H1 (cell line): ENCODE measurements around the gene TFDP1. TPM values are rescaled to one million over a fixed set of nuclear protein-coding genes. Genes with fewer than 3 reads are reported as not detected.

Experiments used
- CHD2 ChIP-seq: IDR thresholded peaks from 2 replicates; pipeline ENCODE4 v1.6.1; 2012; ENCODE audit warnings: low read length, improper control_type of control experiment
- GABPA ChIP-seq: IDR thresholded peaks from 2 replicates; pipeline ENCODE4 v1.6.1; 2011; ENCODE audit warnings: mild to moderate bottlenecking, low read length, moderate library complexity, borderline replicate concordance; ENCODE audit not compliant: insufficient read depth
- JUND ChIP-seq: IDR thresholded peaks from 2 replicates; pipeline ENCODE4 v1.6.1; 2011; ENCODE audit warnings: mild to moderate bottlenecking, improper control_type of control experiment, low read length
- RXRA ChIP-seq: IDR thresholded peaks from 2 replicates; pipeline ENCODE4 v1.6.1; 2011; ENCODE audit warnings: low read depth, mild to moderate bottlenecking, low read length, moderate library complexity; ENCODE audit not compliant: insufficient read depth
- SP2 ChIP-seq: IDR thresholded peaks from 2 replicates; pipeline ENCODE4 v1.6.1; 2012; ENCODE audit warnings: mild to moderate bottlenecking, low read length, inconsistent platforms
- TAF7 ChIP-seq: optimal IDR thresholded peaks from 2 replicates; pipeline ENCODE3; 2011; ENCODE audit warnings: low read depth, mild to moderate bottlenecking, inconsistent platforms, low read length, moderate library complexity, borderline replicate concordance
- polyA plus RNA-seq, 7 experiments: library from polyadenylated mRNA; depleted of rRNA in 3 of 7; stranded (reverse) in 5 of 7; unstranded in 2 of 7; fragments of >200 nt in 5 of 7; fragments of 200-250 nt in 2 of 7; gene quantifications; 1 replicate in 5 of 7; 2 replicates in 1 of 7; 4 replicates in 1 of 7; pipeline versions ENCODE4 v1.2.1 to v1.2.3, GENCODE V29; 2011 to 2013; ENCODE audit warnings: missing spikeins in 2 of 7, mixed read lengths in 2 of 7
- total RNA-seq: library from RNA; stranded (reverse); fragmentation: NEBNext Ultra II Directional; extraction: Animal tissue kit (Norgen Biotek cat#: 25700); gene quantifications from 2 replicates; pipeline ENCODE4 v1.2.1, GENCODE V29; 2021

The TFDP1 gene
- total and polyA plus RNA-seq, 2 of the 8 experiments (the other 6 are each of a cell fraction or from before 2014, with no cell fraction given), result 43.6 to 81.9 TPM

DNA sequence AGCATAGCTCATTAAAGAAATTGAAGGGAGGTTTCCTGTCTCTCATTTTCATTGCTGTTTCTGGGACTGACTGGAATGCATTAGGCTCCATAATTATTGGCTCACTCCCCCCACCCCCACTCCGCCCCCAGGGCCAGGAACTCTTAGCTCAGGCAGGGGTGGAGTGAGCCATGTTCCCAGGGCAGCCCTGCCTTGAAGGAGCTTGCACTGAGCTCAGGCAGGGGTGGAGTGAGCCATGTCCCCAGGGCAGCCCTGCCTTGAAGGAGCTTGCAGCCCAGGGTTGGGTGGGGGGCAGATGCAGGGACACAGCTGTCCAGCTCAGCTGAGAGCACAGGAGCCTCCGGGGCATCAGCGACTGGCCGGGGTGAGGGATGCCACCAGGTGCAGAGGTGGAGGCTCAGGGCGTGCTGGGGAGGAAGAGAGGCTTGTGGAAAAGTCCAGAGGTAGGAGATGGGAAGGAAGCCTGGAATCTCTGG is 39.1 kb upstream of the TFDP1 start (continued):
- TF ChIP-seq RXRA, result no peak
- no peak for TF ChIP-seq CHD2
- TF ChIP-seq SP2, result no peak
- TF ChIP-seq TAF7, result no peak
- TF ChIP-seq JUND, result no peak
- no peak for TF ChIP-seq GABPA
